GM18517 (cell line): ENCODE data around the gene XIRP2.

Experiments used
- ATAC-seq: cut with Tn5 transposase; IDR thresholded peaks from one replicate; pipeline ENCODE4 v1.9.1; 2021; ENCODE audit warnings: mild to moderate bottlenecking, moderate library complexity; ENCODE audit not compliant: unreplicated experiment

Gene XIRP2

GRCh38 chr2:167133614-167134013 lies 245.3 kb downstream of the XIRP2 start:
- ATAC-seq: no peak

DNA sequence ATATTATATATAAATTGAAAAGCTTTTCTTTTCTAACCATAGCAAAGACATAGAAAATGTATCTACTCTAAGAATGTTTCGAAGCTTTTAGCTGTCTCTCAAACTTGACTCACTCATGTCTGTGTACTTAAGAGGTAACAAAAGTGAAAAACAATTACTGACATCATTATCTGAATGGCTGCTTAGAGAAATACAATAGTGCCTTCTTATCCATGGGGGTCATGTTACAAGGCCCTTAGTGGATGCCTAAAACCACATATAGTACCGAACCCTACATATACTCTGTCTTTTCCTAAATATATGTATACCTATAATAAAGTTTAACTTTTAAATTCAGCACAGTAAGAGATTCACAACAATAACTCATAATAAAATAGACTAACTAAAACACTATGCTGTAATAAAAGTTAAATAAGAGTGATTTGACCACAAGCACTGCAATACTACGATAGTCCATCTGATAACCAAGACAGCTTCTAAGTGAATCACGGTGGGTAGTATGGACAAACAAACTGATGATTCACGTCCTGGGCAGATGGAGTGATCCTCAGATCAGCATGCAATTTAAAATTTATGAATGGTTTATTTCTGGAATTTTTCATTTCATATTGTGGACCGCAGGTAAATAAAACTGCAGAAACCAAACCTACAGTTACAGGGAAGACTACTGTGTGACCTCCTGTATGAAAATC lies 246.2 kb downstream of the XIRP2 start:
- no peak for ATAC-seq

DNA sequence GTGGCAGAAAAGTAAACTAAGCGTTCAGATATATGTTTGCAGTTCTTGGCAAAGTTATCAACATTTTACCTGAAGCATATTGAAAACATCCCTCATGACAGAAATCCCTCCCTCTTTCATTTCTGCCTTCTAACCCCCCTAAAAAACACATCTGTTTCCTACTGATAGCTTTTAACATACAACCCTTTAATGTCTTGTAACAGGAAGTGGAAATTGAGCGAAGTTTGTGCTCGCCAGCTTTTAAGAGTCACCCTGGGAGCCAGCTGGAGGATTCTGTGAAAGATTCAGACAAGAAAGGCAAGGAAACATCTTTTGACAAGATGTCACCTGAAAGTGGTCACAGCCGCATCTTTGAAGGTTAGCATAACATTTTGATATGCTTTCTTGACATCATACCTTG lies 247.4 kb downstream of the XIRP2 start:
- ATAC-seq: no peak

DNA sequence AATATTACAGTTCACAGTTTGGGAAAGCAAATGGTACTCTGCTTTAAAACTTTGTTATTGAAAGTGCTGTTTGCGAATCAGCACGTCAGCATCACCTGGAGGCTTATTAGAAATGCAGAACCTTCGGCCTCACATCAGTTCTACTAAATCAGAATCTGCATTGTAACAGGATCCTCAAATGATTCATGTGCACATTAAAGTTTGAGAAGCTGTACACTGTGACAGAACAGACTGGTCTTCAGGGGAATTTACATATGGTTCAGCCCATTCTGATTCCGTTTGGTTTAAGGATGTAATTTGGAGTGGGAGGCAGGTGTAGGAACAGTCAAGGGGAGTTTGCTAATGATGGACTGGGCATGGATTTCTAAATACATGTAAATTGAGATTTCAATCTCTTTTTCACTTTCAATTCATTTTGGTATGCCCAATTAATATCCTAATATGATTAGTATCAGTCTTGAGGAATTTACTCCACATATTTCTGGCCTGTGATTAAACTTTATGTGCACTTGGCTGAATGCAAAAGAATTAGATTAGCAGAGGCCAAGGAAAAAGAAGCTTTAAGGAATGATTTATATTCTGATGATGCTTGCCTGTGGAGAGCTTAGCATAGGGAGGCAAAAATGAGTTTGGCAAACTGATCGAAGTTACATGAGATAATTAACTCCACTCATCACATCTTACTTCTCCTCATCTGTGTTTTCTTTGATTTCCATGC lies 248.8 kb downstream of the XIRP2 start:
- ATAC-seq: no peak

- no peak for ATAC-seq
Observed at GRCh38 chr2:167140330-167140729, 252.1 kb downstream of the XIRP2 start.

- ATAC-seq: no peak
Observed at GRCh38 chr2:167140767-167141166, 252.5 kb downstream of the XIRP2 start.

DNA sequence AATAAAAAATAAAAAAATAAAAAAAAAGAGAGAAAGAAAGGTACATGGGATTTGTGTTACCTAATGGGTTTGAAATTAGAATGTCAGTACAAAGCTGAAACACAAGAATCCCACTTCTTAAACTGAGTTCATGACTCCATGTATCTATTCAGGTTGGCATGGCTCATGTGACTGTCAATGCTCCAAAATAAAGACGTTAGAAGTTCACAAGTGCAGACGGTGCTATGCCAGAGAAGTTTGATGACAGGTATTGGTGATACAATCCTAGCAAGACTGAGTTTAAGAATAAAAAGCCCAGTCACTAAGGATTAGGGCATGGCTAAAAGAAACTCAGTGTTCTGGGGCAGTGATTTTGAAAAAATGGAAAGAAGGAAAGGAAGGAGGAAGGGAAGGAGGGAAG lies 254.3 kb downstream of the XIRP2 start:
- ATAC-seq: no peak

- no peak for ATAC-seq
Observed at GRCh38 chr2:167144179-167144898, 256.1 kb downstream of the XIRP2 start.

- ATAC-seq: no peak
Observed at GRCh38 chr2:167147271-167147941, 259.1 kb downstream of the XIRP2 start.

DNA sequence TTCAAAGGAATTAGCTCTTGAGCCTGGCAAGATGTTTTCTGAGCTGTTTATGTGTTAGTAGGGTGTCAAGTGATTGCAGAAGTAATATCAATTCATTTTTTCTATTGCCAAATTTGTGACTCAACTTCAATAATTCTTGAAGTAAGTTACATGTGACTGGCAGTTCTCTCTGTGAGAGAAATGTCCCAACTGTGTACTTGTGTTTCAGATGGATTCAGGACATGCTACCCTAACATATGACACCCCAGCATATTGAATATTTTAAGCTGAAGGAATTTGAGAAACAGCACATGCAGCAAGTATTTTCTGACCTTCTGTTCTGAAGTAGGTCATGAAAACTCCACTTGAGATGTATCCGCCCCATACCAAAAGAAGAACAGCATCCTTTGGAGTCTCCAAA lies 263.6 kb downstream of the XIRP2 start:
- ATAC-seq: no peak

DNA sequence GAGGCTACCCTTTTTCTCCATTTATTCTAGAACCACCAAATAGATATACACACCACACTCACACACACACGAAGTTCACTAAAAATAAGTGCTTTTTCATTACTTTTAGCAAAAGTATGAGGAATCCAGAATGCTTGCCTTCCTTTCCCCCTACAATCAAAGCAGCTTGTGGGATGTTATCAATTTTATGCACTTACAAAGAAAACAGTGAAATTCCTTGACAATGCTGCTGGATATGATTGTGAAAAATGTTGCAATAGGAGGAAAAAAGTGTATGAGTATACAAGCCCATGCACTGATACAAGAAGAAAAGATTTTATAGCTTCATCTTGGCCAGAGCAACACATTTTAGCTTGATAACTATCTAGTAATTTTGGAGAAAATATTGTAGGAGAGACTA lies 269.2 kb downstream of the XIRP2 start:
- ATAC-seq: no peak

DNA sequence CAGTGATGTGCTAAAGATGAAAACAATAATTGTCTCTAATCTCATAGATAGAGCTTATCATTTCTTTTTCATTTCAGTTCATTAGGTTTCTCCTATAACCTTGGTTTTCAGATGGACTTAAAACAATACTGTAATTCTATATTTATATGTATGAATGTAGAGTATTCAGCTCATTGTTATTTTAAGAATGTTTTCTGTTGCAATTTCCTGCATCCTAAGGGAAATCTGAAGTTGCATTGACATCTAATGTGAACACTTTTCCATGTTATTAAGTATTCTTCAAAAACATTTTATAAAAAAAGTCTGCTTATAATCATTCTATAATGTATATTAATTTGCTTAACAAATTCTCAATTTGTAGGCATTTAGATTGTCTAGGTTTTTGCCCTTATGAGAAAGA lies 288.9 kb downstream of the XIRP2 start:
- no peak for ATAC-seq

GRCh38 chr2:167181134-167181533 lies 292.9 kb downstream of the XIRP2 start:
- ATAC-seq: no peak

GRCh38 chr2:167181688-167182087 lies 293.4 kb downstream of the XIRP2 start:
- ATAC-seq: no peak

DNA sequence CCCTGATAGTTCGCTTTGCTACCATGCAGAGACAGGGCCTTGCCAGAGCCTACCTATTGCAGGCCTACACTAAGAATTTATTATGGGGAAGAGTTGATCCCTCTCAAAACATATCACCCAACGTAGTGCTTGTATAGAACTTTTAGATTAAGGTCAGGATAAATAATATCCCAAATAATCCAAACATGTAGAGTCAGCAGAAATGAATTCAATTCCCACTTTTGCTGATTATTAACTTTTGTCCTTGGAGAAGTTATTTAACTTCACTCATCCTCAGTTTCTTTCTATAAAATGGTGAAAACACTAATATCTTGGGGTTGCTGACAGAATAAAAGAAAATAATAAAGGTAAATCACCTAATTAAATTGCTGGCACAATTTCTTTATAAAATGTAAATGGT lies 294.1 kb downstream of the XIRP2 start:
- no peak for ATAC-seq

DNA sequence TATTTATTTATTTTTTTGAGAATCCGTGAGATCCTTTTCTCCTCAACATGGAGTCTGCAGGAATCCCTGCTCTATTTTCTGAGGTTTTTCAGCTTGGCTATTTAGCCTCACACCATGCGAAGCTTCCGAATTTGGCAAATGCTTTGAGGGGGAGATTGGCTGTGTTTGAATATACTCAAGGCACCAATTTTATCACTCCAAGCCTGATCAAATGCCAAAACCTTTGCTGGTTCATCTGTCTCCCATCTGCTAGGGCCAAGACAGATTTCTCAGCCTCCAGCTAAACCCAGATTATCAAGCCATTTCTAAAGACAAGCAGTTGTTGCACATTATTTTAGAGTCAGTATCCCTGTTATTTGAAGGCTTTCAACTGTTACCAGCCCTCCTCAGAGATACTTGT lies 295.7 kb downstream of the XIRP2 start:
- no peak for ATAC-seq

DNA sequence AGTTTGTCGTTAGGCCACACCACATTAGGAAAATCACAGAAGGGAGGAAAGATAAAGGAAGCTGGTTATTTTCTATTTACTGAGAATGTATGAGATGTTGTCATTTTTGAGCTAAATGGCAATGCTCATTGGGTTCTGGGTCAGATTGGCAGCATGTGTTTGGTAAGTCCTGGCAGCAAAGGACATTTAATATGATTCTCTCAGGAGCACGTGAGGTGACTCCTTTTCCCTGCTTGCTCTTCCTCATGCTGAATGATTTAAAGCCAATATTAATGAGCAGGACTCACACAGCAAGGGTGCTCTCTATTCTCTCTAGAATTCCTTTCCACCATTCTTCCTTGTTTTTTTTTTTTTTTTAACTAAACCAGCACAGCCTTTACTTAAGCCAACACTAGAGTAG lies 298.2 kb downstream of the XIRP2 start:
- ATAC-seq: no peak

- no peak for ATAC-seq
Observed at GRCh38 chr2:167187049-167187727, 298.9 kb downstream of the XIRP2 start.

DNA sequence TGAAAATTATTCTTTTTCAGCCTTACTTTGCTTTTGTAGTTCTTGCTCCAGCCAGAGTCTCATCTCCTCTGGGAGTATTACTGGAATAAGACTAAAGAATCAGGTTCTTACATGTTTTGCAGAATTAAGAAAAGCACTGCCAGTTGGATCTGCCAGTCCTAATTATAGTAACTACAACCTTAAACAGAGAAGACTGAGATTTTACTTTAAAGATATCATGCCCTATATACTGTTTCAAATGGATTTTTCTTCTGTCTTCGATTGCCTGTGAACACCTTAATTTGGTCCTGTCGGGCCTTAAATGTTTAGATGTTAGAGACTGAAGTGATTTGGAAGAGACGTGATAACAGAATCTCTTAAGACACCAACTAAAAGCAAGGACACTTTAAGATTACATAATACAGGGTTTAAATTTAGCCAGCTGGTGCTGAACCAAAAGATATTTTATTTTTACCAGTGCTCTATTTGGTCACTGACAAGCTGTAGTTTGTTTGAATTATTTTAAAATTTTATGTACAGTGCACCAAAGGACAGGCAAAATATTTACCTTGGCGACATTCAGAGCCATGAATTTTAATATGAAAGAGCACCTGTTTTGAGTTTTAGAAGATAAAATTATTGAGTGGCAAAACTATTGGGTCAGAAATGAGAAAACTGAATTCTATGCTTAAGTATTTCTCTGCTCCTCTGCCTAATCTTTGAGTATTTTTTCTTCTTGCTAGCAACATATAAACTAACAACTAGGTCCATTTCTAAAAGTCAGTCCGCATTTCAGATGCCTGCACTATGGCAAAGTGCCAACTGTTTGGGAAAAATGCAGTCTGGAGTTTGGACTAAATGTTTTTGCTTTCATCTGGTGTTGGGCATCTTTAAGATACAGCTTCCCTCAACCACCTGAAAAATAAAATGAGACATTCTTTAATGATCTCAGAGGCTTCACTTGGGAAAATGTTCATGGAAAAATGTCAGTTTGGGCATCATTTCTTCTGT lies 300.0 kb downstream of the XIRP2 start:
- ATAC-seq: no peak

DNA sequence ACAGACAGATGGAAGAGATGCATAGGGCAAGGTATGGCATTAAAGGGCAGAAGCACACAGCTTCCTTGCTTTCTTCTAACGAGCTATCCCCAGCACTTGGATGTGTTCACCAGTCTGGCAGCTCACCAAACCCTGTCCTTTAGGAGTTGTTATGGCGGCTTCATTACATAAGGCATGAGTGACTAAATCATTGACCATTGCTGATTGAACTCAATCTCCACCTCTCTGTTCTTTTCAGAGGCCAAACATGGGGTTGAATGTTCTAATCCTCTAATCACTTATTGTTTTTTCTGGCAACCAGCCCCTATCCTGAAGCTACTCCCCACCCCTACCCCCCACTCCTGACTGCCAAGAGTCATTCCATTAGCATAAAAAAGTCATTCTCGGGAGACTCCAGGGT lies 301.8 kb downstream of the XIRP2 start:
- ATAC-seq: no peak
